SK-N-SH (cell line): ENCODE measurements around the gene NUMA1. TPM values are rescaled to one million over a fixed set of nuclear protein-coding genes. Genes with fewer than 3 reads are reported as not detected.

Experiments
- CTCF ChIA-PET: fragments of 300-600, 350-600 bp; formaldehyde crosslinking; extraction: SDS; loops from one replicate; lab custom pipeline; 2021; lab: Yijun Ruan, JAX
- POLR2A ChIA-PET: fragments of 350-600 bp; sonication (Branson Sonifier 250); formaldehyde crosslinking; extraction: SDS; loops from one replicate; lab custom pipeline; 2020; ENCODE audit warnings: antibody characterized with exemption, inconsistent platforms; lab: Yijun Ruan, JAX
- DNase-seq: peaks from one replicate; pipeline ENCODE4 v3.0.0; 2012
- H2AFZ ChIP-seq: fragments of 200-600 bp; sonication (generic); 2 replicates; pipeline ENCODE4 v1.8.1; 2016; ENCODE audit warnings: antibody characterized with exemption, mild to moderate bottlenecking, low read depth
- H3F3A ChIP-seq: fragments of 200-600 bp; sonication (generic); replicated peaks from 2 replicates; pipeline ENCODE3; 2016; ENCODE audit warnings: antibody characterized with exemption, mild to moderate bottlenecking; ENCODE audit not compliant: insufficient read depth
- H3K27ac ChIP-seq, 2 experiments: fragments of 200-500 bp in 1 of 2; fragments of 200-600 bp in 1 of 2; sonication (Bioruptor generic) in 1 of 2; sonication (generic), shearing (Covaris generic) in 1 of 2; 2 replicates each; pipeline versions ENCODE4 v1.5.1 to v1.6.1; 2014 to 2016; ENCODE audit warnings: low read depth in 2 of 2, inconsistent platforms in 1 of 2, low read length in 1 of 2, mild to moderate bottlenecking in 1 of 2, mixed read lengths in 1 of 2
- H3K27me3 ChIP-seq: fragments of 200-600 bp; sonication (generic), shearing (Covaris generic); 2 replicates; pipeline ENCODE4 v1.6.1; 2016; ENCODE audit warnings: mixed run types; ENCODE audit not compliant: insufficient read depth
- H3K36me3 ChIP-seq, 2 experiments: fragments of 200-500 bp in 1 of 2; fragments of 200-600 bp in 1 of 2; sonication (Bioruptor generic) in 1 of 2; sonication (generic) in 1 of 2; replicated peaks in 1 of 2; 2 replicates each; pipeline versions ENCODE3 to v1.5.1; 2014 to 2016; ENCODE audit warnings: low read length in 1 of 2, mild to moderate bottlenecking in 1 of 2; ENCODE audit not compliant: insufficient read depth in 2 of 2, control insufficient read depth in 1 of 2
- H3K4me1 ChIP-seq, 2 experiments: fragments of 200-500 bp in 1 of 2; fragments of 200-600 bp in 1 of 2; sonication (Bioruptor generic) in 1 of 2; sonication (generic), shearing (Covaris generic) in 1 of 2; 2 replicates each; pipeline versions ENCODE4 v1.5.1 to v1.6.1; 2014 to 2016; ENCODE audit warnings: low read depth in 1 of 2, low read length in 1 of 2, mixed run types in 1 of 2; ENCODE audit not compliant: insufficient read depth in 2 of 2, control insufficient read depth in 1 of 2
- H3K4me2 ChIP-seq: fragments of 200-600 bp; sonication (generic), shearing (Covaris generic); 2 replicates; pipeline ENCODE4 v1.6.1; 2017; ENCODE audit warnings: mixed run types
- H3K4me3 ChIP-seq, 2 experiments: fragments of 200-500 bp in 1 of 2; fragments of 200-600 bp in 1 of 2; sonication (Bioruptor generic) in 1 of 2; sonication (generic), shearing (Covaris generic) in 1 of 2; 2 replicates each; pipeline versions ENCODE4 v1.5.1 to v1.8.1; 2014 to 2016; ENCODE audit warnings: low read depth in 2 of 2, inconsistent platforms in 1 of 2, low read length in 1 of 2, mild to moderate bottlenecking in 1 of 2, mixed read lengths in 1 of 2, moderate library complexity in 1 of 2
- H3K79me2 ChIP-seq: fragments of 200-600 bp; sonication (generic); 2 replicates; pipeline ENCODE4 v1.8.1; 2017; ENCODE audit warnings: mild to moderate bottlenecking; ENCODE audit not compliant: insufficient read depth
- H3K9ac ChIP-seq: fragments of 200-600 bp; sonication (generic); 2 replicates; pipeline ENCODE4 v1.6.1; 2017; ENCODE audit warnings: mixed run types
- H3K9me2 ChIP-seq: fragments of 200-600 bp; sonication (generic); 2 replicates; pipeline ENCODE4 v1.6.1; 2017; ENCODE audit warnings: mixed run types
- H3K9me3 ChIP-seq: fragments of 200-600 bp; sonication (generic); 2 replicates; pipeline ENCODE4 v1.6.1; 2017; ENCODE audit warnings: mixed run types, mild to moderate bottlenecking, moderate library complexity
- H4K20me1 ChIP-seq: fragments of 200-600 bp; sonication (generic); 2 replicates; pipeline ENCODE4 v1.6.1; 2017; ENCODE audit warnings: mild to moderate bottlenecking, mixed run types; ENCODE audit not compliant: insufficient read depth
- ELF1 ChIP-seq: IDR thresholded peaks from 2 replicates; pipeline ENCODE4 v1.4.0; 2012
- EP300 ChIP-seq, 2 experiments: IDR thresholded peaks; 2 replicates each; pipeline versions ENCODE4 v1.4.0 to v1.6.1; 2012; ENCODE audit warnings: borderline replicate concordance in 1 of 2, low read depth in 1 of 2, low read length in 1 of 2
- GABPA ChIP-seq: IDR thresholded peaks from 2 replicates; pipeline ENCODE4 v1.4.0; 2012; ENCODE audit warnings: low read depth, mild to moderate bottlenecking
- JUND ChIP-seq: IDR thresholded peaks from 2 replicates; pipeline ENCODE4 v1.4.0; 2012
- MAX ChIP-seq: IDR thresholded peaks from 2 replicates; pipeline ENCODE4 v1.4.0; 2012; ENCODE audit warnings: low read depth
- MEF2A ChIP-seq: IDR thresholded peaks from 2 replicates; pipeline ENCODE4 v1.4.0; 2012; ENCODE audit warnings: low read depth, borderline replicate concordance
- PBX3 ChIP-seq: IDR thresholded peaks from 2 replicates; pipeline ENCODE4; 2012
- POLR2AphosphoS5 ChIP-seq: IDR thresholded peaks from 2 replicates; pipeline ENCODE4 v1.6.1; 2012; ENCODE audit warnings: low read depth, low read length
- RAD21 ChIP-seq: IDR thresholded peaks from 2 replicates; pipeline ENCODE4 v1.6.1; 2012; ENCODE audit warnings: mild to moderate bottlenecking, low read length
- REST ChIP-seq: IDR thresholded peaks from 2 replicates; pipeline ENCODE4 v1.6.1; 2012; ENCODE audit warnings: mild to moderate bottlenecking, low read depth, low read length, moderate library complexity
- RFX5 ChIP-seq: IDR thresholded peaks from 2 replicates; pipeline ENCODE4 v1.6.1; 2012; ENCODE audit warnings: mild to moderate bottlenecking, improper control_type of control experiment, low read length
- TCF12 ChIP-seq: IDR thresholded peaks from 2 replicates; pipeline ENCODE4 v1.4.0; 2012
- TEAD4 ChIP-seq: IDR thresholded peaks from 2 replicates; pipeline ENCODE4 v1.4.0; 2012; ENCODE audit warnings: mild to moderate bottlenecking, borderline replicate concordance; ENCODE audit not compliant: insufficient read depth
- USF2 ChIP-seq: fragments of 150-350 bp; IDR thresholded peaks from 2 replicates; pipeline ENCODE4 v1.6.1; 2017; ENCODE audit warnings: antibody characterized with exemption, low read length, low read depth, borderline replicate concordance
- WGBS: methylation state at CpG from one replicate; pipeline ENCODE4 v1.1.6; 2017; ENCODE audit warnings: low lambda C conversion rate; 5-methylcytosine and 5-hydroxymethylcytosine counted together
- polyA plus RNA-seq, 3 experiments: library from polyadenylated mRNA; depleted of rRNA; stranded (reverse); fragments of >200 nt; gene quantifications; 2 replicates each; pipeline ENCODE4 v1.2.3, GENCODE V29; 2012

The NUMA1 gene
- polyA plus RNA-seq, 1 of the 3 experiments (the other 2 are of a cell fraction) = 111 TPM

- ChIA-PET CTCF (interaction anchor here (0.6 to 5.2 kb wide), 7 partner anchors 9 to 568 kb away, joined by 3 to 30 read pairs (median 11); no protein-coding TSS in a partner anchor), POLR2A (interaction anchor here (0.8 to 4.0 kb wide), 7 partner anchors 7 to 67 kb away, joined by 3 to 21 read pairs (median 5); no protein-coding TSS in a partner anchor)
- Histone ChIP-seq H4K20me1 (peaks cover 35% of the 10 kb centered on the region), H3K9me3 (no peaks in the 10 kb centered on the region), H3K27me3 (no peaks in the 10 kb centered on the region), H3F3A (peaks cover 25% of the 10 kb centered on the region), H3K79me2 (peaks cover 93% of the 10 kb centered on the region), H3K36me3 (peaks cover 10 to 30% of the 10 kb centered on the region in 2 experiments), H3K9me2 (no peaks in the 10 kb centered on the region), H3K27ac (peak overlapping the region; percentile 97 to 99; a peak in 3 of 4 replicates), H3K4me3 (peak overlapping the region; percentile 64 to 67), H3K9ac (peak overlapping the region; percentile 84; the same call in 1 of the 2 replicates), H2AFZ (no peak overlapping the region), H3K4me1 (peaks cover 18 to 38% of the 10 kb centered on the region in 2 experiments), H3K4me2 (peak overlapping the region; percentile 91)
- no peak for DNase-seq
- 71% methylated on average over 4 of the region's 4 CpGs for WGBS
- TF ChIP-seq JUND (no peak), ELF1 (no peak), PBX3 (no peak), TCF12 (no peak), MEF2A (no peak), MAX (no peak), RFX5 (no peak), TEAD4 (no peak), RAD21 (no peak), USF2 (no peak), EP300 (IDR thresholded peaks at IDR 0.05; ENCODE audit: borderline replicate concordance in 1 of 2, low read depth in 1 of 2, low read length in 1 of 2) (no peak), POLR2AphosphoS5 (no peak), GABPA (no peak), REST (no peak)
Measured at GRCh38 chr11:72037554-72038311, 42.6 kb downstream of the NUMA1 start.
